Ecto neural progenitor cell (in vitro differentiated cells): ENCODE results near the gene FBXO27.
"Not testable (repeated sequence)": the region's sequence is repeated elsewhere in the genome, so short reads cannot be mapped to it uniquely, and the experiment has no call there.

Experiments used
- DNase-seq: peaks from one replicate; pipeline ENCODE4 v3.0.0-alpha.2; 2018; ENCODE audit warnings: low spot score

The FBXO27 gene, protein sequence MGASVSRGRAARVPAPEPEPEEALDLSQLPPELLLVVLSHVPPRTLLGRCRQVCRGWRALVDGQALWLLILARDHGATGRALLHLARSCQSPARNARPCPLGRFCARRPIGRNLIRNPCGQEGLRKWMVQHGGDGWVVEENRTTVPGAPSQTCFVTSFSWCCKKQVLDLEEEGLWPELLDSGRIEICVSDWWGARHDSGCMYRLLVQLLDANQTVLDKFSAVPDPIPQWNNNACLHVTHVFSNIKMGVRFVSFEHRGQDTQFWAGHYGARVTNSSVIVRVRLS

DNA sequence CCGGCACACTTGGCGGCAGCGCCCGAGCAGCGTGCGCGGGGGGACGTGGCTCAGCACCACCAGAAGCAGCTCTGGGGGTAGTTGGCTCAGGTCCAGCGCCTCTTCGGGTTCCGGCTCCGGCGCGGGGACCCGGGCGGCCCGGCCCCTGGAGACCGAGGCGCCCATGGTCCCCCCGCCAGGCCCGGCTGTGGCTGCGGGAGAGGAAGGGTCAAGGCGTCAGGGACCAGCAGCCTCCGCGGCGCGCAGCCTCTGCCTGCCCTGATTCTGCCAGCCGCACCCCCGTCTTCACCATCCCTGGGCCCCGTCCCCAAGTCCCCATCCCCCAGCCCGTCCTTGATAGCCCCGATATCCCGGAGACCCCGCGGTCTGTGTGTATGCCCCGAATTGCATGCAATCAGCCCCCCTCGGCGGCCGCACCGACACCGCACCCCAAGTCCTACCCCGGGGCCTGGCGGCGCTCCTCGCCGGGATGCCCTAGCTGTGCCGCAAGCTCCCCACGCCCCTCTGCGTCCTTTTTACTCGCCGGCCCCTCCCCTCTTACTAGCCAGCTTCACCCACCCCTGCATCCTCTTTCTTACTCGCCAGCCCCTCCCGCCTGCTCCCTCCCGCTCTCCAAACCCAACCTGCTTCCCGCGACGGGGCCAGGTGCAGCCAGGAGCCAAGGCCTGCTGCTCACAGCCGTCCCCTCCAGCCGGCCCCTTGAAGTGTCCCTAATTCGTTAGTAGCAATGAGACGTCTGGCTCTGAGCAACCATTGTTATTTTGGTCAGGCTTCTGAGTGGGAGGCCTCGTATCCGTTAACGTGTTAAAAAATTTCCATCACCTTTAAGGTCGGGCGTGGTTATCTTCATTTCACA is at the start of gene FBXO27:
Gene FBXO27 (minus strand): TSS at position 487 of the 856 bp plus-strand sequence. CDS start 322 bp downstream, at position 165.
- DNase-seq, result peak; percentile 72

DNA sequence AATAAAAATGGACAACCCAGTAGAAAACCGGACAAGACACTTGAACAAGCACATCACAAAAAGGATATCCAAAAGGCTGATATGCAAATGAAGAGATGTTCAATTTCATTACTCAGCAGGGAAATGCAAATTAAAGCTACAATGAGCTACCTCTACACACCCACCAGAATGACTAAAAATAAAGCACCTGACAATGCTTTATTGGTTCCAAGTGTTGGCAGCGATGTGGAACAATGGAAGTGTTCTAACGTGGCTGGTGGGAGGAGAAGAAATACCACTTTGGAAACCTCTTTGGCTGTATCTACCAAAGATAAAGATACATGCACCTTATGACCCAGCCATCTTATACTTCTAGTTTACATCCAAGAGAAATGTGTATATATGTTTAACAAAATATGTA is 48.1 kb upstream of the FBXO27 start:
- DNase-seq, result no peak

DNA sequence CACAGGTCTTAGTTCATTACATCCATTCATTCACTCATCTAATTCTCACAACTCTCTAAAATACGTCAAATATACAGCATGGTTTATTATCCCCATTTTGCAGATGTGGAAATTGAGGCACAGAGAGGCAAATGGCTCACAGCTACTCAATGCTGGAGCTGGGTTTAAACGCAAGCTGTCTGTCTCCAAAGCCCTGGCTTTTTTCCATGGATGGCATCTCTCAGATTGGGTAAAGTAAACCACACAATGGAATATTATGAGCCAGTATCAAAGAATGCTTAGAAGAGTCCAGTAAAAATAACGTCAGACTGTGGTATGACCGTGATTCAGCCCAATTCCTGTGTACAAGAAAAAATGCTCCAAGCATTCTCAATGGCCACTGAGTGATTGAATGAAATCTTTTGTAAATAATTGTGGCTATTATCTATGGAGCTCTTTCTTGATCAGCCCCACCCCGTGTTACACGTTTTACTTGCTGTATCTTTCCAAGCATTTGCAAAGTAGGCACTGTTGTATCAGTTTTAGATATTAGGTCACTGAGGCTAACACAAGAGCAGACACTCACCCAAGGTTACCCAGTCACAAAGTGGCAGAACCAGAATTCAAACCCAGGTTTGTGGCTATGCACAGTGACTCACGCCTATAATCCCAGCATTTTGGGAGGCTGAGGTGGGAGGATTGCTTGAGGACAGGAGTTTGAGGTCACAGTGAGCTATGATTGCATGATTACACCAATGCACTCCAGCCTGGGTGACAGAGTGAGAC is 46.3 kb upstream of the FBXO27 start:
- no peak for DNase-seq

DNA sequence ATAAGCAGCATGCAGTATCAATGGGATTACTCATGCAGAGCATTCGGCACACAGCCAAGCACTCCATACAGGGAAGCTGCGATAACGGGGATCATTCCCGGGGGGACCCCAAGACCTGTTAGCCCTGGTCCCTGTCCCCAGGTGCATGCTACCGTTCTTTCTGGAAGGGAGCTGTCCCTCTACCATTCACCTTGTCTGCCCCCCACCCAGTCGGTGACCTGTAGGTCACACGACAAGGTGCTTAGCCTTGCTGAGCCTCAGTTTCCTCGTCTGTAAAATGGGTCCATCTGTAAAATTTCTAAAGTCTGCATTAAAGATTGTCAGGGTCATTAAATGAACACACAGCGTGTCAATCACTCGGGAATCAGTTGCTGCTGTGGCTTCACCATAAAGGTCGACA is 45.0 kb upstream of the FBXO27 start:
- DNase-seq, result no peak

DNA sequence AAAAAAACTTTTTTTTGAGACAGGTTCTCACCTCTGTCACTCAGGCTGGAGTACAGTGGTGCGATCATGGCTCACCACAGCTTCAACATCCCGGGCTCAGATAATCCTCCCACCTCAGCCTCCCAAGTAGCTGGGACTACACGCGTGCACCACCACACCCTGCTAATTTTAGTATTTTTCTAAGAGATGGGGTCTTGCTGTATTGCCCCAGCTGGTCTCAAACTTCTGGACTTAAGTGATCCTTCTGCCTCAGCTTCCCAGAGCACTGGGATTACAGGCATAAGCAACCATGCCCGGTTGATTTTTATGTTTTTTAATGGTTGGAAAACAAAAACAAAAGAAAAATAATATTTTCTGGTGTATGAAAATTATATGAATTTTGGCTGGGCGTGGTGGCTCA is 42.6 kb upstream of the FBXO27 start:
- no peak for DNase-seq

DNA sequence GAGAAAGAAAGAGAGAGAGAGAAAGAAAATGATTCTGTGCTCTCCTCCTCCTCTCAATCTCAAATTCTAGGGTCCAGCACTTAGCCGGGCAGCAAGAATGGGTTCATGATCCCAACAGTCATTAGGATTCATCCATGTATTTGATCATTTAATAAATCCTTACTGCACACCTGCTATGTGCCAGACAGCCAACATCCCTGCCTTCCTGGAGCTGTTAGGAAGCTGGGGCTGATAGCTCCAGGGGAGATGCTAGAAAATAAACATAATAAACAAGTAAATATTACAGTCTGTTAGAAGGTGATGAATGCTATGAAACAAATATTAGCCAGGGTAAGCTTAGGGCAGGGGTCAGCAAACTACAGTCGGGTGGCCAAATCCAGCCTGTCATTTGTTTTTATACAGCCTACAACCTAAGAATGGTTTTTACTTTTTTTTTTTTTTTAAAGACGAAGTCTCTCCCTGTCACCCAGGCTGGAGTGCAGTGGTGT is 41.9 kb upstream of the FBXO27 start:
- no peak for DNase-seq

DNA sequence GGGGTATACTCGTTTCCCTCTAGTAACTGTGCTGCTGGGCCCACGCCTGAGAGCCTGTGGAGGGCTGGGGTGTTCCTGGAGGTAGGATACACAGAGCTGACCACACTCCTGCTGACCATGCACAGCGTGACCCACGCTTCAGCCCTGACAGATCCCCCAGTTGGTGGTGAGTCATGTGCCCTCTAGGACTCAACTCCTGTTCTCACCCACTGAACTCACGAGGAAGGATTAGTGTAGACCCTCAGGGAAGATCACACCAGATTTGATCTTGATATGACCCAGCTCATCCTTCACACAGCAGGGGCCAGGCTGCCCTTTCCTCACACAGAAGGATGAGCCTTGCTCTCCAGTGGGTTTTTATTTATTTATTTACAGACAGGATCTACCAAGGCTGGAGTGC is 38.5 kb upstream of the FBXO27 start:
- DNase-seq, result no peak

DNA sequence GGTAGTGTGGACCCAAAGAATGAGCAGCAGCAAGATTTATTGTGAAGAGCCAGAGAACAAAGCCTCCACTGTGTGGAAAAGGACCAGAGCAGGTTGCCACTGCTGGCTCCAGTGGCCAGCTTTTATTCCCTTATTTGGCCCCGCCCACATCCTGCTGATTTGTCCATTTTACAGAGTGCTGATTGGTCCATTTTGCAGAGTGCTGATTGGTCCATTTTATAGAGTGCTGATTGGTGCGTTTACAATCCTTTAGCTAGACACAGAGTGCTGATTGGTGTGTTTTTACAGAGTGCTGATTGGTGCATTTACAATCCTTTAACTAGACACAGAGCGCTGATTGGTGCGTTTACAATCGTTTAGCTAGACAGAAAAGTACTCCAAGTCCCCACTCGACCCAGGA is 35.9 kb upstream of the FBXO27 start:
- not testable (repeated sequence) for DNase-seq

DNA sequence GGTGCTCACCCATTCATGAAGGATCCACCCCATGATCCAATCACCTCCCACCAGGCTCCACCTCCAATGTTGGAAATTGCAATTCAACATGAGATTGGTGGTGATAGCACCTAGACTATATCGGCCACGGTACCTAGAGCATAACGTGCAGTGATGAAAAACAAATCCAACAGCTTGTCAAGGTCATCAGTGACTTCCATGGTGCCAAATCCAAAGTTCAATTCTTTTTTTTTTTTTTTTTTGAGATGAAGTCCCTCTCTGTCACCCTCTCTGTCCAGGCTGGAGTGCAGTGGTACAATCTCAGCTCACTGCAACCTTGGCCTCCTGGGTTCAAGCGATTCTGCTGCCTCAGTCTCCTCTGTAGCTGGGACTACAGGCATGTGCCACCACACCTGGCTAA is 34.8 kb upstream of the FBXO27 start:
- no peak for DNase-seq

DNA sequence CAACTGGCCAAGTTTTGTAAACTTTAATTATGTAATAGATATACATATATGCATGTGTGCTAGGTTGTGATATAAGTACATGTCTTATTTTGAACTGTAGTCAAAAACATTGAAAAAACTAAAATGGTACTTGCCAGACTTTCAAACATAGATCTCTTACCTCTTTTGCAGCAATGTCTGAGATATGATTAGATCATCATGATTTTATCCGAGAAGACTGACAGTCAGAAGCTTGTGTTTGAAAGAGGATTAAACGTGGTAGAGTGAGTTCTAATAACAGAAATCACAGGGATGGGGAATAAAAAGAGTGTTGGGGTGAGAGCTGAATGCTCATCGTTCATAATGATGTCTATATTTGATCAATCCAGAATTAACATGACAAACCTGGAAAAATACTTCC is 33.6 kb upstream of the FBXO27 start:
- no peak for DNase-seq

DNA sequence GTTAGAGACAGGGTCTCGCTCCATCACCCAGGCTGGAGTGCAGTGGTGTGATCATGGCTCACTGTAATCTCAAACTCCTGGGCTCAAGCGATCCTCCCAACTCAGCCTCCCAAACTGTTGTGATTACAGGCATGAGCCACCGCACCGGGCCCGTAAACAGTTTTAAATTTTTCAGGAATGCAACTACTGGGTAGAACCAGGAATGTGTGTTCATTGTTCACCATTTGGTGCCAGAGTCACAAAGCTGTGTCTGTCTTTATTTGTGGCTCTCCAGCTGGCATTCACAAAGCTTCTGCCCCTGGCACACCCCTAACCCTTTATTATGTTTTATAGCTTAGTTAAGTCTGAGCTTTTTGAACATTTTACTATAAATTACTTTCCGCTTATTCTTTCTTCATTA is 32.1 kb upstream of the FBXO27 start:
- DNase-seq, result no peak

DNA sequence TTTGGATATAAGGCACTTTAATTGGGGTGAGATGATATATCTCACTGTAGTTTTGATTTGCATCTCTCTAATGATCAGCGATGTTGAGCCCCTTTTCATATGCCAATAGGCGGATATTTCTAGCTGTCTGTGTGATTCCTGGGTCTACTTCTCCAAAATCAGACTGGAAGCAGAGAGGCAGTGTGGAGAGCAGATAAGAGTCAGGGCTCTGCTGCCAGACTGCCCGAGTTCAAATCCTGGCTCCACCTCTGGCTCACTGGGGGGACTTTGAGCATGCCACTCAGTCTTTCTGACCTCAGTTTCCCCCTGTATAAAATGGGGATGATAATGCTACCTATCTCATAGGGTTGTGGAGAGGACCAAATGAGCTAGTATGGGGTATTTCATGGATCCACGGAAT is 27.8 kb upstream of the FBXO27 start:
- DNase-seq, result no peak

DNA sequence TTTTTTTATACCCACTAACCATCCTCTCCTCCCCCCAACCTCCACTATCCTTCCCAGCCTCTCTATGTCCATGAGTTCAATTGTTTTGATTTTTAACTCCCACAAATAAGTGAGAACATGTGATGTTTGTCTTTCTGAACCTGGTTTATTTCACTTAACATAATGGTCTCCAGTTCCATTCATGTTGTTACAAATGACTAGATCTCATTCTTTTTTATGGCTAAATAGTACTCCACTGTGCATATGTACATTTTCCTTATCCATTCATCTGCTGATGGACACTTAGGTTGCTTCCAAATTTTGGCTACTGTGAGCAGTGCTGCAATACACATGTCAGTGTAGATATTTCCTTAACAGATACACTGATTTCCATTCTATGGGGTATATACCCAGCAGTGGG is 27.0 kb upstream of the FBXO27 start:
- no peak for DNase-seq

DNA sequence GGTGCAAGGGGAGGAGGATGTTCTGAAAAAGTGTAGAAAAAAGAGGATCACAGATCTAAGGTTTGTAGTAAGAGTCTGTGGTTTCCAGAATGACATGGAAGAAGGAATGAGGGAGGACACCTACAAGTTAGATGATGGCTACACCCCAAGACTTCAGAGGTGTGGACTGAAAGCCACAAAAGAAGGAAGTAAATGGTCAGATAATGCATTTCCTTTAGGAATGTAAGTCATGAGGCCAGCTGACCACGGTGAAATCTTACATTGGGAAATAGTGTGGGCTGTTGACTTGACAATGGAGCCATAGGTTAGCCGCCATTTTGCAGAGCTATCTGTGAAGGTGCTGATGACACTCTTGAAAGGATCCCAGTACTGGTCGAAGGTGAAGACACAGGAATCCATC is 25.3 kb upstream of the FBXO27 start:
- DNase-seq, result no peak

DNA sequence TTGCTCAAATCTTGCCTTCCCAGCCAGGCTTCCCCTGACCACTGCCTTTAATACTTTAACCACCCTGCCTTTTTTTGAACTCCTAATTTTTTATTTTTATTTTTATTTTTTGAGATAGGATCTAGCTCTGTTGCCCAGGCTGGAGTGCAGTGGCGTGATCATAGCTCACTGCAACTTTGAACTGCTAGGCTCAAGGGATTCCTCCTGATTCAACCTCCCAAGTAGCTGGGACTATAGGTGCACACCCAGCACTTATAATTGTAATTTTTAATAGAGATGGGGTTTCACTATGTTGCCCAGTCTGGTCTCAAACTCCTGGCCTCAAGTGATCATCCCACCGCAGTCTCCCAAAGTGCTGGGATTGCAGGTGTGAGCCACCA is 21.7 kb upstream of the FBXO27 start:
- DNase-seq, result no peak

DNA sequence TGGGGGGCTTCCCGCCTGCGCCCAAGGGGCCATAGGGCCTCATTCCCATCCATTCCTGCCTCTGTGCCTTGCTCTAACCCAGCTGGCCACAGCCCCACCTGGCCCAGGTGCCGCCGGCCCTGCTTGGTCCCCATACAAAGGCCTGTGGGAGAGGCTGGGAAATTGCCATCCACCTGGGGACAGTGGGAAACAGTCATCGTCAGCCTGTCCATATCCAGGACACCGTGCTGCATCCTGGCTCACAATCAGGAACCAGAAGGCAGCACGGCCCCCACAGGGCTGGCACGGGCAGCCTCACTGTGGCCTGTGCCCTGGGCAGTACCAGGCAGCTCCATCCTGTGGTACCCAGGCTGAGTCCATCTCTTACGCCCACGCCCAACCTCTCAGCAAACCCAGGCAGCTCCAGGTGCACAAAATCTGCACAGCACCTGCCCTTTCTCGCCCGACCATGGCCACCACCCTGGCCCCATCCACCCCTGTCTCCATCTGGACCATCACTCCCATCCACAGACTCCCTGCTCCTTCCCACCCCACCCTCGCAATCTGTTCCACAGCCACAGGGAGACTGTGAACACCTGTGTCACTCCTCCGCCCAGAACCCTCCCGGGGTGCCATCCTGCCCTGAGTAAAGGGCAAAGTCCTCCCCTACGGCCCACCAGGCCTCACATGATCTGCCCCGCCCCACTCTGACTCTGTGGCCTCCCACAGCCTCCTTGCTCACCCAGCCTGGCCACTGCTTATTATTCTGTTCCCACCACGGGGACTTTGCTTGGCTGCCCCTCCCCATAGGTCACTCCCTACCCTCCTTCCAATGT is 21.1 kb upstream of the FBXO27 start:
- no peak for DNase-seq

DNA sequence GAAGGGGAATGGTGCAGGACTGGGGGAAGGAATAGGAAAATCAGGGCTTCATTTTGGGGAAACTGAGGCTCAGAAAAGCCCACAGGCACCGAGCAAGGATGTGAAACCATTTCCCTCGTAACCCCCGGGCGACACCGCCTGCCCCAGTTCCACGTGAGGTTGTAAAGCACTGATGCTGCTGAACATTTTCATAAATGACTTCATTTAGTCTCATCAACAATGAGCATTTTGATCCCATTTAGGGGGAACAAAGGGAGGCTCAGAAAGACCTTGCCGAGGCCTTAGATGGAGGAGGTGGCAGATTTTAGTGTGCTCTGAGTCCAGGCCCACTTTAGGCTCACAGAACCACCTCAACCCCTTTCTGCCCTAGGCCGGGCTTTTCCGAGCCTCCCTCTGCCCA is 20.5 kb upstream of the FBXO27 start:
- DNase-seq, result no peak

DNA sequence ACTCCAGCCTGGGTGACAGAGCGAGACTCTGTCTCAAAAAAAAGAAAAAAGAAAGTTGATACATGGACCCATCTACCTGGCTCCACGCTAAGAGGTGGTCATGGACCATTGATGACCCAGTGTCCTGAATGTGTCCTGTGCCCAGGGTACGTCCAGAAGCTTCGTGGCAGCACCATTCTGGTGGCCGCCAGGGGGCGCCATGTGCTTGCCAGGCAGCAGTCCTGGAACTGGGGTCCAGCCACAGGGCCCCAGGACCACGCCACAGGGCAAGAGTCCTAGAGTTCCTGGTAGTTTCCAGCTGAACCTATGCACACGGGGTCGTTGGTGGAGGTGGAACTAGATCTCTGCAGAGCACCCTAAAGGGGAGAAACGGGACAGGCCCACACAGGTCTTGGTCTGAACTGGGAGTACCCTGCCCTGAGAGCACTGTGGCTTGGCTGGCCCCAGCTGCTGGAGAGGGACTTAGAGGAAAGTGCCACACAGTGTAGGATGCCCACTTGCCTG is 19.9 kb upstream of the FBXO27 start:
- peak; percentile 79 for DNase-seq

DNA sequence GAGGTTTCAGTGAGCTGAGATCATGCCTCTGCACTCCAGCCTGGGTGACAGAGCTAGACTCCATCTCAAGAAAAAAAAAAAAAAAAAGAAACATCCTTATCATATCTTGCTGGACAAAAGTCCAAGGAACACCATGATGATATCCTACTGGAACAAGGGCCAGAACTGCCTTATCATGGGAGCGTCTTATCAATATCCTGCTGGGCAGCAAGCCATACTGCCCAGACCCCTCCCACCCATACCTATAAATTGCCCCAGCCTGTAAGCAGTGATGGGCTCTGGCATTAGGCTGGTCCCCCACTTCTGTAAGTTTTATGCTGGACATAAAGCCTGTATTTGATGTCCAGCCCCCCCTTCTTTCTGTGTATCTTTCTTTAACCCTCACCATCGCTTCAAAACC is 14.7 kb upstream of the FBXO27 start:
- DNase-seq, result no peak

DNA sequence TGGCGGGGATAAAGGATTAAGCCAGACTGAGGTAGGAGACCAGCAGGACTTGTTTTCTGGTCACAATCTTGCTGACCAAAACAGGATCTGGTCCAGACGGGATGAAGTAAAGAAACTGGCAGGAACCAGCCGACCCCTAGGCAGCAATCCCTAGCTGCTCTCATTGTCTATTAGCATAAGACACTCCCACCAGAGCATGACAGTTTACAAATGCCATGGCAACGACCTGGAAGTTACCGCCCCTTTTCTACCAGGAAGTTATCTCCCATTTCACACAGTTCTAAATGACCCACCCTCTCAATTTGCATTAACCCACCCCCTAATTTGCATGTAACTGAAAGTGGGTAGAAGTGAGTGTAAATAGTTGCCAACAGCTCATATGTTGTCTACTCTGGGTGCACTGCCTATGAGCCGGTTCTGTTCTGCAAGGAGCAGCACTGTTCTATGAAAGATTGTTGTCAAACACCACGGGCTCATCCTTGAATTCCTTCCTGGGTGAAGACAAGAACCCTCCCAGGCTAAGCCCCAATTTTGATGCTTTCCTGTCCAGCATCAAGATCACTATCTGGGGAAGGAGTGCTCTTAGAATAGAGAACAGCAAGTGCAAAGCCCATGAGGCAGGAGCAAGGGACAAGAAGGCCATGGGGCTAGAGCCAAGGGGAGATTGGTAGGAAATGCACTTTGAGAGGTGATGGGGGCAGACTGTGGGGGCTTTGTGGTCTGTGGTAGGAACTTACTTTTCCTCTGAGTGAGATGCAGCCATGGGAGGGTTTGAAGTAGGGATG is 13.9 kb upstream of the FBXO27 start:
- no peak for DNase-seq

DNA sequence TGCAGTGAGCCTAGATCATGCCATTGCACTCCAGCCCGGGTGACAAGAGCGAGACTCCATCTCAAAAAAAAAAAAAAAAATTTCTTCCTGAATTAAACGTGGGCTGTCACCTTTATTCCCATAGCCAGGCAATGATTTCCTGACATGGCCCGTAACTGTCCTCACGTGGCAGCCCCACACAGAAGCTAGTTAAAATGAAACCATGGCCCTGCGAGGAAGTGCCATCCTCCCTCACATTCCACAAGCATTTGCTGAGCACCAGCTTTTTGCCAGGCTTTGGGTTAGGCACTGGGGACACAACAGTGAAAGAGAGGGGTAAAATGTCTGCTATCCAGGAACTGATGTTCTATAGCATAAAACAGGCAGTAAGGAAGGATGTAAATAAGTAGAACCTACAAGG is 13.2 kb upstream of the FBXO27 start:
- no peak for DNase-seq
